ENCODE results near the gene RAPGEF6. TPM values are rescaled to one million over a fixed set of nuclear protein-coding genes. Genes with fewer than 3 reads are reported as not detected.

RAPGEF6 gene
- polyA plus RNA-seq, 1 donor from 2014 or later: 121 TPM

DNA sequence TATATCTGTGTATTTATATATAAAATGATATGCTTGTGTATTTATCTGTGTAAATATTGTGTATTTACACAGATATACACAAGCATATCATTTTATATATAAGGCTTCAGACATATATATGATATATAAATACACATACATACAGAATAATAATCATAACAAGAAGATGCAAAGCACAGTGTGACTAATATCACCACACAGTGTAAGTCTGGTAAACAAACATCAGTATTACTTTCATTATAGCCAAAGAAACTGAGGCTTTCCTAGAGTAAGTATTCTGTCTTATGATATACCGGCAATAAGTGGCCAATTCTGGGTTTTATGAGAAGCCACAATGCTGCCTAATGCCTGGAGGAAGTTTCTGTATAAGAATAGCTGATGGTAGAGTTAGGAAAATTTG, 29.9 kb upstream of the RAPGEF6 start:
- peaks cover 8% of the 10 kb centered on the region for H3K36me3 ChIP-seq (ENCODE audit: insufficient read depth, low read length)
- no peaks in the 10 kb centered on the region for H3K9me3 ChIP-seq (ENCODE audit: low read length)
- H3K27ac ChIP-seq (ENCODE audit: low read length): no peak overlapping the region
- no peaks in the 10 kb centered on the region for H4K20me1 ChIP-seq (ENCODE audit: insufficient read depth)
- H3K79me2 ChIP-seq (replicated peaks; ENCODE audit: insufficient read depth, low read length): no peaks in the 10 kb centered on the region
- H3K4me3 ChIP-seq (ENCODE audit: low read length): no peak overlapping the region
- H3K4me2 ChIP-seq (ENCODE audit: low read length): no peak overlapping the region
- no peak overlapping the region for H3K9ac ChIP-seq (ENCODE audit: low read length)
- TF ChIP-seq POLR2AphosphoS5 (IDR thresholded peaks at IDR 0.05) (no peak), EP300 (conservative IDR thresholded peaks at IDR 0.05; ENCODE audit: poor library complexity, severe bottlenecking) (no peak), TAF1 (IDR thresholded peaks at IDR 0.05; ENCODE audit: low read depth) (no peak), EZH2 (IDR thresholded peaks at IDR 0.05; ENCODE audit: borderline replicate concordance, insufficient read depth, low read length, poor library complexity, severe bottlenecking) (no peak), SMC3 (conservative IDR thresholded peaks at IDR 0.05; ENCODE audit: poor library complexity) (no peak), MXI1 (conservative IDR thresholded peaks at IDR 0.05; ENCODE audit: poor library complexity, severe bottlenecking) (no peak), RAD21 (conservative IDR thresholded peaks at IDR 0.05) (no peak)
- TF ChIP-seq, protein P1, sequence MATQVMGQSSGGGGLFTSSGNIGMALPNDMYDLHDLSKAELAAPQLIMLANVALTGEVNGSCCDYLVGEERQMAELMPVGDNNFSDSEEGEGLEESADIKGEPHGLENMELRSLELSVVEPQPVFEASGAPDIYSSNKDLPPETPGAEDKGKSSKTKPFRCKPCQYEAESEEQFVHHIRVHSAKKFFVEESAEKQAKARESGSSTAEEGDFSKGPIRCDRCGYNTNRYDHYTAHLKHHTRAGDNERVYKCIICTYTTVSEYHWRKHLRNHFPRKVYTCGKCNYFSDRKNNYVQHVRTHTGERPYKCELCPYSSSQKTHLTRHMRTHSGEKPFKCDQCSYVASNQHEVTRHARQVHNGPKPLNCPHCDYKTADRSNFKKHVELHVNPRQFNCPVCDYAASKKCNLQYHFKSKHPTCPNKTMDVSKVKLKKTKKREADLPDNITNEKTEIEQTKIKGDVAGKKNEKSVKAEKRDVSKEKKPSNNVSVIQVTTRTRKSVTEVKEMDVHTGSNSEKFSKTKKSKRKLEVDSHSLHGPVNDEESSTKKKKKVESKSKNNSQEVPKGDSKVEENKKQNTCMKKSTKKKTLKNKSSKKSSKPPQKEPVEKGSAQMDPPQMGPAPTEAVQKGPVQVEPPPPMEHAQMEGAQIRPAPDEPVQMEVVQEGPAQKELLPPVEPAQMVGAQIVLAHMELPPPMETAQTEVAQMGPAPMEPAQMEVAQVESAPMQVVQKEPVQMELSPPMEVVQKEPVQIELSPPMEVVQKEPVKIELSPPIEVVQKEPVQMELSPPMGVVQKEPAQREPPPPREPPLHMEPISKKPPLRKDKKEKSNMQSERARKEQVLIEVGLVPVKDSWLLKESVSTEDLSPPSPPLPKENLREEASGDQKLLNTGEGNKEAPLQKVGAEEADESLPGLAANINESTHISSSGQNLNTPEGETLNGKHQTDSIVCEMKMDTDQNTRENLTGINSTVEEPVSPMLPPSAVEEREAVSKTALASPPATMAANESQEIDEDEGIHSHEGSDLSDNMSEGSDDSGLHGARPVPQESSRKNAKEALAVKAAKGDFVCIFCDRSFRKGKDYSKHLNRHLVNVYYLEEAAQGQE (IDR thresholded peaks at IDR 0.05; ENCODE audit: borderline replicate concordance): no peak
- TF ChIP-seq, protein P2, sequence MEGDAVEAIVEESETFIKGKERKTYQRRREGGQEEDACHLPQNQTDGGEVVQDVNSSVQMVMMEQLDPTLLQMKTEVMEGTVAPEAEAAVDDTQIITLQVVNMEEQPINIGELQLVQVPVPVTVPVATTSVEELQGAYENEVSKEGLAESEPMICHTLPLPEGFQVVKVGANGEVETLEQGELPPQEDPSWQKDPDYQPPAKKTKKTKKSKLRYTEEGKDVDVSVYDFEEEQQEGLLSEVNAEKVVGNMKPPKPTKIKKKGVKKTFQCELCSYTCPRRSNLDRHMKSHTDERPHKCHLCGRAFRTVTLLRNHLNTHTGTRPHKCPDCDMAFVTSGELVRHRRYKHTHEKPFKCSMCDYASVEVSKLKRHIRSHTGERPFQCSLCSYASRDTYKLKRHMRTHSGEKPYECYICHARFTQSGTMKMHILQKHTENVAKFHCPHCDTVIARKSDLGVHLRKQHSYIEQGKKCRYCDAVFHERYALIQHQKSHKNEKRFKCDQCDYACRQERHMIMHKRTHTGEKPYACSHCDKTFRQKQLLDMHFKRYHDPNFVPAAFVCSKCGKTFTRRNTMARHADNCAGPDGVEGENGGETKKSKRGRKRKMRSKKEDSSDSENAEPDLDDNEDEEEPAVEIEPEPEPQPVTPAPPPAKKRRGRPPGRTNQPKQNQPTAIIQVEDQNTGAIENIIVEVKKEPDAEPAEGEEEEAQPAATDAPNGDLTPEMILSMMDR (IDR thresholded peaks at IDR 0.05; ENCODE audit: poor library complexity, severe bottlenecking): no peak
- H3K27me3 ChIP-seq (ENCODE audit: insufficient read depth, low read depth, low read length): no peaks in the 10 kb centered on the region
- H3F3A ChIP-seq (ENCODE audit: insufficient read depth, low read length, poor library complexity, severe bottlenecking): no peaks in the 10 kb centered on the region
- no peak overlapping the region for H2AFZ ChIP-seq (ENCODE audit: low read depth, low read length)
- no peaks in the 10 kb centered on the region for H3K9me2 ChIP-seq (ENCODE audit: insufficient read depth, low read length)

DNA sequence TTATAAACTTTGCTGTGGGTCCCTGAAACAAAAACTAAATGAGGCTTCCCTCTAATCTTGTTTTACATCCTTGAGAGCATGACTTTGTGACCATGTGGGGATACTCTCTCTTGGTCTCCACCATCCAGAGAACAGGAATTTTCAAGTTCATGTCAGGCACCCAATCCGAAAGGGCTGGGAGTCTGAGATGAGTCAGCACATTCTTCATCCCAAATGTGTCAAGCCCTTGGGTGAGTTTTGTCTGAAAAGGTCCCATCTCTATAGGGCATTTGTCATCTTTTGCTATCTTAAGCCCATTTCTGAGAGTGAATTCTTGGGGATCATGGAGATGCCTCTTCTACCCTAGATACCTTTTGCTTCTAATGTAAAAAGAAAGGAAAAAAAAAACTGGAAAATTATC, 26.9 kb upstream of the RAPGEF6 start:
- no peaks in the 10 kb centered on the region for H3K27me3 ChIP-seq (ENCODE audit: insufficient read depth, low read depth, low read length)
- no peak overlapping the region for H3K27ac ChIP-seq (ENCODE audit: low read length)
- no peaks in the 10 kb centered on the region for H4K20me1 ChIP-seq (ENCODE audit: insufficient read depth)
- H3K4me3 ChIP-seq (ENCODE audit: low read length): no peak overlapping the region
- H3K9ac ChIP-seq (ENCODE audit: low read length): no peak overlapping the region
- H3K9me3 ChIP-seq (ENCODE audit: low read length): no peaks in the 10 kb centered on the region
- H3F3A ChIP-seq (ENCODE audit: insufficient read depth, low read length, poor library complexity, severe bottlenecking): no peaks in the 10 kb centered on the region
- H2AFZ ChIP-seq (ENCODE audit: low read depth, low read length): no peak overlapping the region
- TF ChIP-seq EP300 (conservative IDR thresholded peaks at IDR 0.05; ENCODE audit: poor library complexity, severe bottlenecking) (no peak), RAD21 (conservative IDR thresholded peaks at IDR 0.05) (no peak), SMC3 (conservative IDR thresholded peaks at IDR 0.05; ENCODE audit: poor library complexity) (no peak), TAF1 (IDR thresholded peaks at IDR 0.05; ENCODE audit: low read depth) (no peak)
- TF ChIP-seq, protein P2 (IDR thresholded peaks at IDR 0.05; ENCODE audit: poor library complexity, severe bottlenecking): no peak
- no peak overlapping the region for H3K4me2 ChIP-seq (ENCODE audit: low read length)
- H3K9me2 ChIP-seq (ENCODE audit: insufficient read depth, low read length): no peaks in the 10 kb centered on the region
- peaks cover 17% of the 10 kb centered on the region for H3K36me3 ChIP-seq (ENCODE audit: insufficient read depth, low read length)
- no peaks in the 10 kb centered on the region for H3K79me2 ChIP-seq (replicated peaks; ENCODE audit: insufficient read depth, low read length)

All from neural cell (in vitro differentiated cells).